Astrocyte (in vitro differentiated cells and primary cell): ENCODE measurements around the gene TEX22.

Source experiments
- EZH2 ChIP-seq: IDR thresholded peaks from 2 replicates; pipeline ENCODE4 v1.6.1; 2012; ENCODE audit warnings: mild to moderate bottlenecking, low read length, inconsistent platforms; ENCODE audit not compliant: insufficient read depth
- TF ChIP-seq, protein P1 (sequence below): IDR thresholded peaks from 2 replicates; pipeline ENCODE4 v1.5.1; 2011; ENCODE audit warnings: low read depth, mild to moderate bottlenecking, inconsistent platforms, low read length, moderate library complexity; ENCODE audit not compliant: insufficient read depth

DNA sequence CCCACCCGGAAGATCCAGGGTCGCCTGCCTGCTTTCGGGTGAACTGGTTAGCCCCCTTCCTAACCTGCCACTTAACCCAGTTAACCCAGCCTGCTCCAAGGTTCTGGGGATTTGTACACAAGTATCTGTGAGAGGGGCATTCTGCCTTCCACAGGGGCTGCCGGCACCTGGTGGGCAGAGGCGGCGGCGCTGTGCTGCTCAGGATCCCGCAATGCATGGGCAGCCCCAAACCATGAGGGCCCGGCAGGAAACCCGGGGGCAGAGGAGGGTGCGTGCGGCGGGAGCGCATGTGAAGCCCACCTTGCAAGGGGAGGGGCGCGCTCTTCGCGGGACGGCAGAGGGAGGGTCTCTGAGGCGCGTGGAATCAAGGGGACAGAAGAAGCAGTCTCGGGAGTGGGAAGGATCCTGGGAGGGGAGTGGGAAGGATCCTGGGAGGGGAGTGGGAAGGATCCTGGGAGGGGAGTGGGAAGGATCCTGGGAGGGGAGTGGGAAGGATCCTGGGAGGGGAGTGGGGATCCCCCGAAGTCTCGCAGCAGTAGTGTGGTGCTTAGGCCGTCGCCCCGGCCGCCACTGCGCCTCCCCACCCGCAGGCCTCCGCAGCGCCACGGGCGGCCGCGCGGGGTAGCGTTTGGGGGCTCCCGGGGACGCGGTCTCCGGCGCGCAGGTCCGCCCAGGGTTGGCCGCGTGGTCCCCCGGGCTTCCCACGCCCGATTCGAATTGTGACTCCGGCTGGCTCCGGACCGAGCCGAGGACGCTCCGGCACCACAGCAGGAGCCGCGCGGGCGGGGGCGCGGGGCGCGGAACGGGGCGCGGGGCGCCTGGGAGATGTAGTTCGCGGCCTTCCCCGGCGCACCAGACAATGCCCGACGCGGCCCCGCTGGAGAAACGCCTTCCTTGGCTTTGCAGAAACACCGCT is 16.4 kb downstream of the TEX22 start:
- TF ChIP-seq, protein P1, sequence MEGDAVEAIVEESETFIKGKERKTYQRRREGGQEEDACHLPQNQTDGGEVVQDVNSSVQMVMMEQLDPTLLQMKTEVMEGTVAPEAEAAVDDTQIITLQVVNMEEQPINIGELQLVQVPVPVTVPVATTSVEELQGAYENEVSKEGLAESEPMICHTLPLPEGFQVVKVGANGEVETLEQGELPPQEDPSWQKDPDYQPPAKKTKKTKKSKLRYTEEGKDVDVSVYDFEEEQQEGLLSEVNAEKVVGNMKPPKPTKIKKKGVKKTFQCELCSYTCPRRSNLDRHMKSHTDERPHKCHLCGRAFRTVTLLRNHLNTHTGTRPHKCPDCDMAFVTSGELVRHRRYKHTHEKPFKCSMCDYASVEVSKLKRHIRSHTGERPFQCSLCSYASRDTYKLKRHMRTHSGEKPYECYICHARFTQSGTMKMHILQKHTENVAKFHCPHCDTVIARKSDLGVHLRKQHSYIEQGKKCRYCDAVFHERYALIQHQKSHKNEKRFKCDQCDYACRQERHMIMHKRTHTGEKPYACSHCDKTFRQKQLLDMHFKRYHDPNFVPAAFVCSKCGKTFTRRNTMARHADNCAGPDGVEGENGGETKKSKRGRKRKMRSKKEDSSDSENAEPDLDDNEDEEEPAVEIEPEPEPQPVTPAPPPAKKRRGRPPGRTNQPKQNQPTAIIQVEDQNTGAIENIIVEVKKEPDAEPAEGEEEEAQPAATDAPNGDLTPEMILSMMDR, result peak; percentile 16
- no peak for TF ChIP-seq EZH2
